ENCODE measurements around the gene LPAR1.

- TF ChIP-seq CTCF (IDR thresholded peaks at IDR 0.05; ENCODE audit: insufficient read depth, low read length) (no peak), POLR2AphosphoS5 (IDR thresholded peaks at IDR 0.05; ENCODE audit: low read depth) (no peak)
These were observed 28.2 kb upstream of the LPAR1 start for GRCh38 chr9:111066468-111066867.
